HG03025 (cell line): ENCODE measurements around the gene OR2AG1.

Source experiments
- ATAC-seq: cut with Tn5 transposase; IDR thresholded peaks from one replicate; pipeline ENCODE4 v1.9.1; 2021; ENCODE audit warnings: mild to moderate bottlenecking, moderate library complexity; ENCODE audit not compliant: unreplicated experiment, low FRiP score

Gene OR2AG1

GRCh38 chr11:6782720-6783119 lies at the start of gene OR2AG1:
Gene OR2AG1, plus strand, starts transcription at chr11:6783020. Its CDS starts 2,018 bp downstream, at chr11:6785038.
- no peak for ATAC-seq

- ATAC-seq = no peak
Observed at GRCh38 chr11:6733326-6734275, 49.2 kb upstream of the OR2AG1 start.

- ATAC-seq = no peak
Observed at GRCh38 chr11:6734616-6735015, 48.2 kb upstream of the OR2AG1 start.

- ATAC-seq = no peak
Observed at GRCh38 chr11:6735306-6735705, 47.5 kb upstream of the OR2AG1 start.

- no peak for ATAC-seq
Observed at GRCh38 chr11:6736495-6737121, 46.2 kb upstream of the OR2AG1 start.

- ATAC-seq = peak; percentile 74
Observed at GRCh38 chr11:6737872-6738466, 44.9 kb upstream of the OR2AG1 start.

- no peak for ATAC-seq
Observed at GRCh38 chr11:6738590-6738989, 44.2 kb upstream of the OR2AG1 start.

- no peak for ATAC-seq
Observed at GRCh38 chr11:6742260-6742659, 40.6 kb upstream of the OR2AG1 start.

GRCh38 chr11:6745018-6745417 lies 37.8 kb upstream of the OR2AG1 start:
- no peak for ATAC-seq

GRCh38 chr11:6745465-6746015 lies 37.3 kb upstream of the OR2AG1 start:
- ATAC-seq = peak; percentile 42

GRCh38 chr11:6746086-6746618 lies 36.7 kb upstream of the OR2AG1 start:
- ATAC-seq = peak; percentile 77

- ATAC-seq = no peak
Observed at GRCh38 chr11:6746626-6747025, 36.2 kb upstream of the OR2AG1 start.

GRCh38 chr11:6747097-6747668 lies 35.6 kb upstream of the OR2AG1 start:
- no peak for ATAC-seq

- no peak for ATAC-seq
Observed at GRCh38 chr11:6755303-6755952, 27.4 kb upstream of the OR2AG1 start.

GRCh38 chr11:6755953-6756347 lies 26.9 kb upstream of the OR2AG1 start:
- no peak for ATAC-seq

- peak; percentile 72 for ATAC-seq
Observed at GRCh38 chr11:6757373-6757967, 25.4 kb upstream of the OR2AG1 start.

- peak; percentile 97 for ATAC-seq
Observed at GRCh38 chr11:6771926-6772893, 10.6 kb upstream of the OR2AG1 start, which contains the start of gene OR2AG2. Gene OR2AG2, minus strand, starts transcription at chr11:6771976. Its CDS starts 3,019 bp downstream, at chr11:6768957.

- ATAC-seq = no peak
Observed at GRCh38 chr11:6778518-6778917, 4.3 kb upstream of the OR2AG1 start.
